ENCODE data around the gene CUL2.
A peak's percentile ranks its signal among the peaks of the same experiment; 100 is the strongest.
"Not testable (repeated sequence)": the region's sequence is repeated elsewhere in the genome, so short reads cannot be mapped to it uniquely, and the experiment has no call there.

The CUL2 gene

GRCh38 chr10:35019041-35020024 is 70.8 kb downstream of the CUL2 start:
- no peak for DNase-seq (ENCODE audit: low read depth, low spot score)

GRCh38 chr10:35017608-35018007 is 72.5 kb downstream of the CUL2 start:
- DNase-seq (ENCODE audit: low read depth, low spot score), result no peak

- no peak for DNase-seq (ENCODE audit: low read depth, low spot score)
Measured at GRCh38 chr10:35015843-35016408, 74.2 kb downstream of the CUL2 start.

GRCh38 chr10:35012781-35013180 is 77.4 kb downstream of the CUL2 start:
- DNase-seq (ENCODE audit: low read depth, low spot score), result no peak

- DNase-seq (ENCODE audit: low read depth, low spot score), result no peak
Measured at GRCh38 chr10:35011771-35012191, 78.4 kb downstream of the CUL2 start.

GRCh38 chr10:35007858-35008301 is 82.3 kb downstream of the CUL2 start:
- DNase-seq (ENCODE audit: low read depth, low spot score), result no peak

GRCh38 chr10:35006836-35007235 is 83.3 kb downstream of the CUL2 start:
- no peak for DNase-seq (ENCODE audit: low read depth, low spot score)

GRCh38 chr10:35005868-35006267 is 84.3 kb downstream of the CUL2 start:
- DNase-seq (ENCODE audit: low read depth, low spot score), result no peak

- no peak for DNase-seq (ENCODE audit: low read depth, low spot score)
Measured at GRCh38 chr10:35004651-35005050, 85.5 kb downstream of the CUL2 start.

GRCh38 chr10:35003906-35004305 is 86.2 kb downstream of the CUL2 start:
- DNase-seq (ENCODE audit: low read depth, low spot score), result no peak

- no peak for DNase-seq (ENCODE audit: low read depth, low spot score)
Measured at GRCh38 chr10:35000936-35001335, 89.2 kb downstream of the CUL2 start.

GRCh38 chr10:34999532-34999931 is 90.6 kb downstream of the CUL2 start:
- no peak for DNase-seq (ENCODE audit: low read depth, low spot score)

- no peak for DNase-seq (ENCODE audit: low read depth, low spot score)
Measured at GRCh38 chr10:34998940-34999339, 91.2 kb downstream of the CUL2 start.

GRCh38 chr10:34996843-34997242 is 93.3 kb downstream of the CUL2 start:
- no peak for DNase-seq (ENCODE audit: low read depth, low spot score)

GRCh38 chr10:34995925-34996324 is 94.2 kb downstream of the CUL2 start:
- no peak for DNase-seq (ENCODE audit: low read depth, low spot score)

- DNase-seq (ENCODE audit: low read depth, low spot score), result peak; percentile 4
Measured at GRCh38 chr10:34994565-34995142, 95.5 kb downstream of the CUL2 start.

- no peak for DNase-seq (ENCODE audit: low read depth, low spot score)
Measured at GRCh38 chr10:34993782-34994181, 96.4 kb downstream of the CUL2 start.

- not testable (repeated sequence) for DNase-seq (ENCODE audit: low read depth, low spot score)
Measured at GRCh38 chr10:34991117-34991516, 99.0 kb downstream of the CUL2 start.

- no peak for DNase-seq (ENCODE audit: low read depth, low spot score)
Measured at GRCh38 chr10:34988397-34989067, 101.6 kb downstream of the CUL2 start.

- no peak for DNase-seq (ENCODE audit: low read depth, low spot score)
Measured at GRCh38 chr10:34985823-34986222, 104.3 kb downstream of the CUL2 start.

- no peak for DNase-seq (ENCODE audit: low read depth, low spot score)
Measured at GRCh38 chr10:34985146-34985545, 105.0 kb downstream of the CUL2 start.

GRCh38 chr10:34981844-34982243 is 108.3 kb downstream of the CUL2 start:
- no peak for DNase-seq (ENCODE audit: low read depth, low spot score)
